HCT116 (cell line): ENCODE measurements around the gene SDC1. TPM values are rescaled to one million over a fixed set of nuclear protein-coding genes. Genes with fewer than 3 reads are reported as not detected.

Experiments
- ATAC-seq: fragments of 200-7000 bp; cut with Tn5 transposase; 2 replicates; pipeline ENCODE4 v1.9.1; 2020; ENCODE audit warnings: mild to moderate bottlenecking, moderate library complexity
- BruUV-seq: library from RNA; stranded (reverse); fragments of 400-500 nt; replicated peaks from 2 replicates; lab custom pipeline; 2021; lab: Mats Ljungman, UMichigan
- CTCF ChIA-PET: fragments of 300-600 bp; sonication (Branson Sonifier 250); formaldehyde crosslinking; loops from one replicate; lab custom pipeline; 2021; ENCODE audit warnings: antibody characterized with exemption; lab: Charles Lee
- POLR2A ChIA-PET: fragments of 300-600, 350-600 bp; sonication (Branson Sonifier 250); formaldehyde crosslinking; loops from one replicate; lab custom pipeline; 2021; ENCODE audit warnings: antibody characterized with exemption; lab: Charles Lee
- RAD21 ChIA-PET, 2 experiments: fragments of 300-600 bp; sonication (Branson Sonifier 250); formaldehyde crosslinking; loops; one replicate each; lab custom pipeline; 2023; ENCODE audit warnings: low total read pairs in 2 of 2; ENCODE audit not compliant: uncharacterized antibody in 2 of 2, unreplicated experiment in 2 of 2, low non-redundant PET in 1 of 2; lab: Charles Lee
- DNase-seq: peaks from one replicate; pipeline ENCODE4 v3.0.0-alpha.2; 2010; ENCODE audit warnings: low read depth, low spot score
- H2AFZ ChIP-seq: fragments of 200-600 bp; shearing (Covaris generic), sonication (generic); 2 replicates; pipeline ENCODE4 v1.6.1; 2017; ENCODE audit warnings: low read depth, mixed run types, mixed read lengths, antibody characterized with exemption, low read length; ENCODE audit not compliant: poor library complexity, severe bottlenecking
- H3K27ac ChIP-seq: 2 replicates; pipeline ENCODE4 v1.5.1; 2012; ENCODE audit warnings: low read depth, low read length
- H3K27me3 ChIP-seq: fragments of 200-600 bp; sonication (generic); 2 replicates; pipeline ENCODE4 v1.6.1; 2016; ENCODE audit warnings: mixed run types, low read length, mixed read lengths; ENCODE audit not compliant: insufficient read depth
- H3K36me3 ChIP-seq, 2 experiments: fragments of 200-500 bp in 1 of 2; fragments of 200-600 bp in 1 of 2; sonication (Bioruptor generic) in 1 of 2; sonication (generic) in 1 of 2; 2 replicates each; pipeline versions ENCODE4 v1.5.1 to v1.6.1; 2014 to 2016; ENCODE audit warnings: low read length in 2 of 2, inconsistent platforms in 1 of 2, mixed read lengths in 1 of 2, mixed run types in 1 of 2; ENCODE audit not compliant: insufficient read depth in 2 of 2, control insufficient read depth in 1 of 2
- H3K4me1 ChIP-seq, 2 experiments: fragments of 200-600 bp in 1 of 2; sonication (generic) in 1 of 2; 2 replicates each; pipeline versions ENCODE4 v1.5.1 to v1.6.1; 2012 to 2017; ENCODE audit warnings: low read length in 2 of 2, inconsistent platforms in 1 of 2, mild to moderate bottlenecking in 1 of 2, mixed read lengths in 1 of 2, mixed run types in 1 of 2, moderate library complexity in 1 of 2; ENCODE audit not compliant: insufficient read depth in 2 of 2, control insufficient read depth in 1 of 2
- H3K4me2 ChIP-seq: fragments of 200-600 bp; sonication (generic); 2 replicates; pipeline ENCODE4 v1.6.1; 2017; ENCODE audit warnings: mixed run types, low read length, mixed read lengths
- H3K4me3 ChIP-seq, 2 experiments: fragments of 200-600 bp in 1 of 2; sonication (generic) in 1 of 2; replicated peaks in 1 of 2; 2 replicates each; pipeline ENCODE4 v1.5.1; 2011 to 2016; ENCODE audit warnings: low read length in 2 of 2, control low read depth in 1 of 2, low read depth in 1 of 2, mild to moderate bottlenecking in 1 of 2, mixed read lengths in 1 of 2, mixed run types in 1 of 2
- H3K79me2 ChIP-seq: fragments of 200-600 bp; sonication (generic); 2 replicates; pipeline ENCODE4 v1.6.1; 2017; ENCODE audit warnings: mild to moderate bottlenecking, mixed run types, low read length, moderate library complexity, mixed read lengths; ENCODE audit not compliant: insufficient read depth
- H3K9ac ChIP-seq: fragments of 200-600 bp; sonication (generic); 2 replicates; pipeline ENCODE4 v1.6.1; 2016; ENCODE audit warnings: low read length, mixed read lengths
- H3K9me2 ChIP-seq: fragments of 200-600 bp; sonication (generic), shearing (Covaris generic); 2 replicates; pipeline ENCODE4 v1.6.1; 2017; ENCODE audit warnings: mixed run types, mild to moderate bottlenecking, moderate library complexity; ENCODE audit not compliant: insufficient read depth
- H3K9me3 ChIP-seq, 2 experiments: fragments of 200-500 bp in 1 of 2; fragments of 200-600 bp in 1 of 2; sonication (Bioruptor generic) in 1 of 2; sonication (generic) in 1 of 2; 2 replicates each; pipeline ENCODE4 v1.6.1; 2014 to 2017; ENCODE audit warnings: low read length in 2 of 2, mixed read lengths in 2 of 2, inconsistent platforms in 1 of 2, low read depth in 1 of 2, mild to moderate bottlenecking in 1 of 2, mixed run types in 1 of 2, moderate library complexity in 1 of 2; ENCODE audit not compliant: control insufficient read depth in 1 of 2, insufficient read depth in 1 of 2
- H4K20me1 ChIP-seq: fragments of 200-600 bp; sonication (generic), shearing (Covaris generic); 2 replicates; pipeline ENCODE4 v1.6.1; 2017; ENCODE audit warnings: mixed run types, mild to moderate bottlenecking, moderate library complexity; ENCODE audit not compliant: insufficient read depth
- CBX3 ChIP-seq: IDR thresholded peaks from 2 replicates; pipeline ENCODE4 v1.6.1; 2012; ENCODE audit warnings: low read depth
- CEBPB ChIP-seq: IDR thresholded peaks from 2 replicates; pipeline ENCODE4 v1.6.1; 2012; ENCODE audit warnings: low read depth
- ELF1 ChIP-seq: IDR thresholded peaks from 2 replicates; pipeline ENCODE4 v1.6.1; 2012; ENCODE audit warnings: low read depth, borderline replicate concordance
- SP1 ChIP-seq: IDR thresholded peaks from 2 replicates; pipeline ENCODE4 v1.6.1; 2012; ENCODE audit warnings: low read depth
- SRF ChIP-seq: IDR thresholded peaks from 2 replicates; pipeline ENCODE4 v1.6.1; 2012; ENCODE audit warnings: low read depth
- TCF7L2 ChIP-seq: IDR thresholded peaks from 2 replicates; pipeline ENCODE4 v1.7.0; 2011; ENCODE audit warnings: borderline replicate concordance, inconsistent platforms; ENCODE audit not compliant: insufficient read depth, insufficient read length; ENCODE audit errors: extremely low read depth
- YY1 ChIP-seq: IDR thresholded peaks from 2 replicates; pipeline ENCODE4 v1.6.1; 2011; ENCODE audit warnings: low read length, low read depth, moderate library complexity, mild to moderate bottlenecking; ENCODE audit not compliant: insufficient replicate concordance; ENCODE audit errors: extremely low read depth
- ZFX ChIP-seq: fragments of 450-650 bp; IDR thresholded peaks from 2 replicates; pipeline ENCODE4 v1.6.1; 2017
- ZNF274 ChIP-seq: fragments of 200-500 bp; sonication (Bioruptor generic); IDR thresholded peaks from 2 replicates; pipeline ENCODE4 v1.6.1; 2014; ENCODE audit warnings: mild to moderate bottlenecking, low read depth, low read length, inconsistent platforms
- intact Hi-C: fragments of 100-400 bp; cut with micrococcal nuclease; formaldehyde crosslinking; loops from 2 replicates; pipeline ENCODE4 v1.10.0; 2022
- total RNA-seq: library from RNA; stranded (reverse); gene quantifications from one replicate; pipeline ENCODE4 v1.2.1, GENCODE V29; 2021; ENCODE audit not compliant: unreplicated experiment
- TF ChIP-seq, protein P1 (sequence below): IDR thresholded peaks from 2 replicates; pipeline ENCODE4 v1.6.1; 2012
- TF ChIP-seq, protein P2 (sequence below): IDR thresholded peaks from 2 replicates; pipeline ENCODE4 v1.6.1; 2012; ENCODE audit warnings: low read depth

The SDC1 gene
- total RNA-seq, 1 experiment from 2014 or later = 32.0 TPM

DNA sequence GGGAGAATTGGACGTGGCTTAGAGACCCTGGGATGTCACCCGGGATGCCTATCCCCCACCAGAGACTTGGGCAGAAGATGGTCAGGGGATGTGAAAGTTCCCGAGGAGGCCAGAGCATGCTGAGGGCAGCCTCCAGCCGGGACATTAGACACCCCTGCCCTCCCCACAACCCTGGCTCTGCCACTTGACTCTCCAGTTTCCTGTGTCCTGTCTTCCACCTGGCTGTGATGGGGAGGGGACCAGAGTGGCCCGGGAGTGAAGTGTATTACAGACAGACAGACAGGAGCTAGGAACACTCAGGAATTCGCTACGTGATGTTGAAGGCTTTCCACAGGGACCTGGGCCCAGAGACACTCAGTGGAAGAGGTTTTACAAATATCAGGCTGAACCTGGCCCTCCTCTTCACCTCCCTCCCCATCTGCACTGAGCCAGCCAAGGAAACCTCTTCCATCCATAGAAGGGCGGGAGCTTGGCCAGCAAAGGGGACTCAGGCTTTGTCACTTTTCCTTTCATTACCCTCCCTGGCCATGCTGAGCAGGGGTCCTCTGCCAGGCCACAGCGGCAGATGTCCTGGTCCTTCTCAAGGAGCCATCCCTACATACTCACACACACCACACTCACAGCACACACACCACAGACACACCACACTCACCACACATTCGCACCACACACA lies 60.7 kb downstream of the SDC1 start (continued):
- no peak for TF ChIP-seq YY1

DNA sequence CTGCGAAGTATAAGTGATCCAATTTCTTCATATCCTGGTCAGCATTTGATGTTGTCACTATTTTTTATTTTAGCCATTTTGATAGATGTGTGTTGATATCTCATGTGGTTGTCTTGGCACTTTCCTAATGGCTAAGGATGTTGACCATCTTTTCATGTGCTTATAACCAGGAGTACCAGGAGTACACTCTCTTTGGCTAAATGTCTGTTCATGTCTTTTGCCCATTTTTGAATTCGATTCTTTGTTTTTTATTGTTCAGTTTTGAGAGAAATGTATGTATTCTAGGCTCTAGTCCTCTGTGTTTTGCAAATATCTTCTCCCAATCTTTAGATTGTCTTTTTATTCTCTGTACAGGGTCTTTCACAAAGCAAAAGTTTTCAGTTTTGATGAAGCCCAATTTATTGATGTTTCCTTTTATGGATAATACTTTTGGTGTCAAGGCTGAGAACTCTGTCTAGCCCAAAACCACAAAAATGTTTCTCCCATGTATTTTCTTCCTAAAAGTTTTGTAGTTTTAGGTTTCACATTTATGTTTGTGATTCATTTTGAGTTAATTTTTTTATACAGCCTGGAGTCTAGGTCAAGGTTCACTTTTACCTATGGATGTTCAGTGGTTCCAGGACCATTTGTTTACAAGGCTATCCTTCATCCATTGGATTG lies 65.4 kb downstream of the SDC1 start:
- intact Hi-C loops = no loop called here
- DNase-seq = no peak
- no TSS peak for BruUV-seq
- H3K27ac ChIP-seq = no peak overlapping the region
- TF ChIP-seq CEBPB (no peak), ZNF274 (no peak), SP1 (no peak)
- no peaks in the 10 kb centered on the region for H4K20me1 ChIP-seq
- H3K79me2 ChIP-seq = no peaks in the 10 kb centered on the region
- H3K36me3 ChIP-seq = no peaks in the 10 kb centered on the region
- POLR2A ChIA-PET = no interaction called here
- no peak overlapping the region for H2AFZ ChIP-seq
- no peaks in the 10 kb centered on the region for H3K9me3 ChIP-seq
- H3K9ac ChIP-seq = no peak overlapping the region
- H3K27me3 ChIP-seq = no peaks in the 10 kb centered on the region
- H3K9me2 ChIP-seq = no peaks in the 10 kb centered on the region
- CTCF ChIA-PET = no interaction called here
- RAD21 ChIA-PET = no interaction called here
- ATAC-seq = no peak
- H3K4me2 ChIP-seq = no peak overlapping the region
- H3K4me1 ChIP-seq = no peaks in the 10 kb centered on the region
- no peak overlapping the region for H3K4me3 ChIP-seq

DNA sequence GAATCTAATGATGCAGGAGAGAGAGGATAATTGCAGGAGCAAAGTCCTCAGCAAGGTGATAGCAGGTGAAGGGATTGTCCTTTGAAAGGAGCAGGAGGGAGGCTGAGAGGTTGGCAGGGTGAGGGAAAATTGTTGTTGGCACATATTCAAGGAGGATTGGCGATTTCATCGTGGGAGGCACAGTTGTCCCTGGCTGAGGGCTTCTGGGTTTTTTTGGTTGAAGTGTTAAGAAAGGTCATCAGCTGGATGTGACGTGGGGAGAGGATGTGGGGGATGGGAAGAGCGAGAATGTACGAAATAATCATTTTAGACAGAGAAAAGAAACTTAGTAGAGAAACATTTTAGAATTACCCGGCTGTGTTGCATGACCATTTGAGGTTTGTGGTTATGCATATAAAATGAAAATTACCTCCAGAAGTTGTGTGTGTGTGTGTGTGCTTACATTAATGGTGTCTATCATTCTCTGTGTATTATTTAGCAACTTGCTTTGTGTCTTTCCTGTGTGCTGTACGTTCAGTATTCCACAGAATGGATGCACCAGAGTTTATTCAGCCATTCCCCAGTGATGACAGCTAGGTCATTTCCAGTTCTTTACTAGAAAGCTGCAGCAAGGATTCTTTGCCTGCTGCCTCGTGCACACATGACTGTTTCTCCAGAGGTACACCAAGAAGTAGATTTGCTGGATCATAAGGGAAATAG lies 67.6 kb downstream of the SDC1 start:
- Histone ChIP-seq H3K36me3 (no peaks in the 10 kb centered on the region), H3K27ac (no peak overlapping the region), H3K4me2 (no peak overlapping the region), H3K9ac (no peak overlapping the region), H3K9me2 (no peaks in the 10 kb centered on the region), H3K4me3 (no peak overlapping the region), H3K79me2 (no peaks in the 10 kb centered on the region), H3K27me3 (no peaks in the 10 kb centered on the region), H4K20me1 (no peaks in the 10 kb centered on the region), H3K4me1 (no peaks in the 10 kb centered on the region), H3K9me3 (no peaks in the 10 kb centered on the region), H2AFZ (no peak overlapping the region)
- POLR2A ChIA-PET = no interaction called here
- RAD21 ChIA-PET = no interaction called here
- intact Hi-C loops = no loop called here
- no TSS peak for BruUV-seq
- no peak for ATAC-seq
- DNase-seq = no peak
- CTCF ChIA-PET = no interaction called here
- TF ChIP-seq SP1 (no peak), TCF7L2 (no peak), ELF1 (no peak), CBX3 (no peak), ZFX (no peak), SRF (no peak)
- TF ChIP-seq, protein P1, sequence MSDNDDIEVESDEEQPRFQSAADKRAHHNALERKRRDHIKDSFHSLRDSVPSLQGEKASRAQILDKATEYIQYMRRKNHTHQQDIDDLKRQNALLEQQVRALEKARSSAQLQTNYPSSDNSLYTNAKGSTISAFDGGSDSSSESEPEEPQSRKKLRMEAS = no peak
- TF ChIP-seq, protein P2, sequence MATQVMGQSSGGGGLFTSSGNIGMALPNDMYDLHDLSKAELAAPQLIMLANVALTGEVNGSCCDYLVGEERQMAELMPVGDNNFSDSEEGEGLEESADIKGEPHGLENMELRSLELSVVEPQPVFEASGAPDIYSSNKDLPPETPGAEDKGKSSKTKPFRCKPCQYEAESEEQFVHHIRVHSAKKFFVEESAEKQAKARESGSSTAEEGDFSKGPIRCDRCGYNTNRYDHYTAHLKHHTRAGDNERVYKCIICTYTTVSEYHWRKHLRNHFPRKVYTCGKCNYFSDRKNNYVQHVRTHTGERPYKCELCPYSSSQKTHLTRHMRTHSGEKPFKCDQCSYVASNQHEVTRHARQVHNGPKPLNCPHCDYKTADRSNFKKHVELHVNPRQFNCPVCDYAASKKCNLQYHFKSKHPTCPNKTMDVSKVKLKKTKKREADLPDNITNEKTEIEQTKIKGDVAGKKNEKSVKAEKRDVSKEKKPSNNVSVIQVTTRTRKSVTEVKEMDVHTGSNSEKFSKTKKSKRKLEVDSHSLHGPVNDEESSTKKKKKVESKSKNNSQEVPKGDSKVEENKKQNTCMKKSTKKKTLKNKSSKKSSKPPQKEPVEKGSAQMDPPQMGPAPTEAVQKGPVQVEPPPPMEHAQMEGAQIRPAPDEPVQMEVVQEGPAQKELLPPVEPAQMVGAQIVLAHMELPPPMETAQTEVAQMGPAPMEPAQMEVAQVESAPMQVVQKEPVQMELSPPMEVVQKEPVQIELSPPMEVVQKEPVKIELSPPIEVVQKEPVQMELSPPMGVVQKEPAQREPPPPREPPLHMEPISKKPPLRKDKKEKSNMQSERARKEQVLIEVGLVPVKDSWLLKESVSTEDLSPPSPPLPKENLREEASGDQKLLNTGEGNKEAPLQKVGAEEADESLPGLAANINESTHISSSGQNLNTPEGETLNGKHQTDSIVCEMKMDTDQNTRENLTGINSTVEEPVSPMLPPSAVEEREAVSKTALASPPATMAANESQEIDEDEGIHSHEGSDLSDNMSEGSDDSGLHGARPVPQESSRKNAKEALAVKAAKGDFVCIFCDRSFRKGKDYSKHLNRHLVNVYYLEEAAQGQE = no peak
